GM21381 (cell line): ENCODE data around the gene TMEM92.
"Not testable (repeated sequence)": the region's sequence is repeated elsewhere in the genome, so short reads cannot be mapped to it uniquely, and the experiment has no call there.

ENCODE experiments used
- ATAC-seq: cut with Tn5 transposase; IDR thresholded peaks from one replicate; pipeline ENCODE4 v1.9.1; 2021; ENCODE audit warnings: mild to moderate bottlenecking, moderate library complexity; ENCODE audit not compliant: unreplicated experiment

The TMEM92 gene

GRCh38 chr17:50261051-50261915 is 13.0 kb upstream of the TMEM92 start:
- no peak for ATAC-seq

- ATAC-seq, result no peak
Measured at GRCh38 chr17:50262001-50262794, 12.1 kb upstream of the TMEM92 start.

GRCh38 chr17:50263331-50264262 is 10.7 kb upstream of the TMEM92 start:
- ATAC-seq, result no peak

DNA sequence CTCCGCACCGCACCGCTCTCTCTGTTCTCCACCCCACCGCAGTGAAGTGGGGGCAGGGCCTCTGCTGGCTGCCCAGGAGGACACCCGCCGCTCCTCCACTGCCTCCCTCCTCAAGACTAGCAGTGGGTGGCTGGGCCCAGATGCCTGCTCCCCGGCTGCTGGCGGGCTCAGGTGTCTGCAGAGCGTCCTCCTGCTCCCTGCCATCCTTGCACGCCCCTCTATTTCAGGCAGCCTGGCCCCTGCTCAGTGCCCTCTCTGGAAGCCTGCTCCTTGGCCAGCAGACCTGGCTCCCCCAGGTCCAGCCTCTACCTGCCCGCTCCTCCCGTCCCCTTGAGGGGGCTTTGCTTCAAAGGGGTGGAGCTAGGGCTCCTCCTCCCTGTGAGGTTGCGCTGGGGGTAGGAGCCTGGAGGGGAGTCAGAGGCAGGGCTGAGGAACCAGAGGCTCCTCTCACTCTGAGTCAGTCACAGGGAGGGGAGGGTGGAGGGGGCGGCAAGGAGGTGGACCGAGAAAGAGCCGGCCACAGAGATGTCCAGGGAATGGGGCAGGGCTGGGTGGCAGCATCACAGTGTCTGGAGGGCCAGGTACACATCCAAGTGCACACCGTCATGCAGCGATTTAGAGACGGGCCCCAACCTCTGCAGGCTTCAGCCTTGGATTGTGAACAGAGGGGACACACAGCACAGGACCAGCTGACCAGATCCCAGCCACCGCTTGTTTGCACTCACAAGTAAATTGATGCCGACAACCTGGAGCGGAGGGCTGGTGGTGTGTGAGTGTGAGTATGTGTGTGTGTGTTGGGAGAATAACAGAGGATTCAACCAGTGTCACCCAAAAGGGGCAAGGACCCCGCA is 9.8 kb upstream of the TMEM92 start:
- ATAC-seq, result no peak

DNA sequence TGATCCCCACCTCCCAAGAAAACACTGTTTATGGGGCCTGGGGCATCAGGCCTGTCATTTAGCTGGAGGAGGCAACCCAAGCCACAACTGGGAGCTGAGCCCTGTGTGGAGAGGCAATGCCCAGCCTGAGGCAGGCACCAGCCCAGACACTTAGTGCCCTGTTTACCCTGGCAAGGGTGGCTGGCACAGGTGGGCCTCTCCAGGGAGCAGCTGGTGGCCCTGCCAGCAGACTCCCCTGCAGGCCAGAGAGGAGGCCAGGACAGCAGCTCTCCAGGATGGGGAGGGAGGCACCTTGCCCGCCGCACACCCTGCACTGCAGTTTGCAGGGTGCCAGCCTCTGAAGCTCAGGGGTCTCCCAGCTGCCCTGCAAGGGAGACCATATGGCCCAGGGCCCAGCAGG is 9.1 kb upstream of the TMEM92 start:
- ATAC-seq, result no peak

DNA sequence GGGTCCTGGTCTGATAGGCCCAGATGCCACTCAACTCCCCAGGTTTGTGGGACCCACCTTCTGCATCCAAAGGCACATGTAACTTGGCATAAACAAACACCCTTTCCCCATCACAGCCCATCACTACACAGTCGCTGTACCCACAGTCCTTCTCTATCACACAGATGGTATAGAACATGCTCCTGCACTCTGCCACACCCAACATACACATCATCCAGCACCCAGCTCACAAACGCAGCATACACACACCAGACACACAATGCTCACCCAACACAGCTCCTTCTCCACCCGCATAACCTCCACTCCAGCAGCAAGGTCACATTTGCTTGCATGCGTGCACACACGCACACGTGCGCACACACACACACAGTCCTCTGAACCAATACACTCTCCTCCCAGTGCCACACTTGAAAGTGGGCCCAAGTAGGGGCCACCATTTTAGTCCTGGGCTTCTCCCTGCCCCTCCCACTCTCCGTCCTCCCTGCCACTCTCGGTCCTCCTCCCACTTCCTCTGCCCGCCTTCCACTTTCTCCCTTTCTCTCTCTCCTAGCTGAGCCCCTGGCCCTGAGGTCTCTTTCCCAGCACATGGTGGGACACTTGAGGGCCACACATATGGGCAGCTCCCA is 8.5 kb upstream of the TMEM92 start:
- ATAC-seq, result no peak

DNA sequence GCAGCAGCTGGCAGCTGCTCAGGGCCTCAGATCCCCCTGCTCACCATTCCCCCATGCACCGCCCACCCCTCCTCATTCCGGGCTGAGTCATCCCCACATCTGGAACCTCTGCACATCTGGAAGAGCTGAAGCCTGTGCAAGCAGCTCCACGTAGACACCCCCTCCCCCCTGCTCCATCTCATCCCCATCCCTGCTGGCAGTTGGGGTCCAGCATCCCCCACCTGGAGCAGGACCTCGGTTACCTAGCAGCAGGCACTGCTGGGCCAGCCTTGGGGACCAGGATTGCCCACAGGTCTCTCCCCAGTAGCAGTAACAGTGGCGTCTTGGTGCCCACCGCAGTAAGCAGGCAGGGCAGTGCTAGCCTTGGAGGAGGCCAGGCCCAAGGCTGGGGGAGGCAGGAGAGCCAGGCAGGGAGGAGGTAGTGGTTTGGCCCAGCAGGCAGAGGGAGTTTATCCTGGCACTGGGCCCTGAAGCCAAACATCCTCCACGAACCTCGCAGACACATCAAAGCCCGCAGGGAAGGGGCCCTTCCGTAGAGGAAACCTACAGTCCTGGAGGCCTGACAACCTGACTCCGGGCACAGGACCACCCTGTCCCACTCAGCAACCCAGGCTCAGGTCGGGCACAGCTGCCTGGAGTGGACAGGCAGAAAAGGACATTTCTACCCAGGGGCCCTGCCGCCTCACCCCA is 7.7 kb upstream of the TMEM92 start:
- ATAC-seq, result no peak

DNA sequence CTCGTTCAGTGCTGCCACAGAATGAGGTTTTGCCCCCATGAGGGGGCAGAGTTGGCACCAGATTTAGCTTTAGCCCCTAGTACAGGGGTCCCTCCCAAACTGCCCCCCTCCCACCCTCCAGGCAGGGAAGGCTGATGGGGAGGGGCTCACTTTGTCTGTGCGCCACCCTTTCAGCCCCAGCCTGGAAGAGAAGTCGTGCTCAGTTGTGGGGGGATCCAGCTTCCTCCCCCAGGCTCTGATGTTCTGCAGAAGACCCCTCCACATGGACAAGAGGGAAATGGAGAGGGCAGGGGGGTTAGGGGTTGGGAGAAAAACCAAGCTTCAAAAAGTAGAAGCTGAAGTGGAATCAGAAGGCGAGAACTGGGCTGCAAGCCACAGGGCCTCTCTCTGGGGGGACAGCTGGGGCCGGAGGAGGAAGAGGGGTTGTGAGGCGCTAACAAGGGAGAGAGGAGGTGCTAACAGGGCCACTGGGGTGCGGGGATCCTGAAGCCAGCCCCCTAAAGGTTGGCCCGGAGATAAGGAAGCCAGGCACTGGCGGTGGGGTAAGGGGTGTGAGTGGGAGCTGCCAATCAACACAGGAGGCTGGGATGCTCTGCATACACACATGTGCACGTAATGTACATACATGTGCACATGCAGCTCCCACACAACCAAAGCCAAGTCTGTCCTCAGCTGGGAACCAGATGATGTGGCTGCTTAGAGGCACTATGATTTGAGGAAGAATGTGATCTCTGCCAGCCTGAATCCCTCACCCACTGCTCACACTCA is 7.0 kb upstream of the TMEM92 start:
- ATAC-seq, result no peak

- no peak for ATAC-seq
Measured at GRCh38 chr17:50268026-50268425, 6.2 kb upstream of the TMEM92 start.

DNA sequence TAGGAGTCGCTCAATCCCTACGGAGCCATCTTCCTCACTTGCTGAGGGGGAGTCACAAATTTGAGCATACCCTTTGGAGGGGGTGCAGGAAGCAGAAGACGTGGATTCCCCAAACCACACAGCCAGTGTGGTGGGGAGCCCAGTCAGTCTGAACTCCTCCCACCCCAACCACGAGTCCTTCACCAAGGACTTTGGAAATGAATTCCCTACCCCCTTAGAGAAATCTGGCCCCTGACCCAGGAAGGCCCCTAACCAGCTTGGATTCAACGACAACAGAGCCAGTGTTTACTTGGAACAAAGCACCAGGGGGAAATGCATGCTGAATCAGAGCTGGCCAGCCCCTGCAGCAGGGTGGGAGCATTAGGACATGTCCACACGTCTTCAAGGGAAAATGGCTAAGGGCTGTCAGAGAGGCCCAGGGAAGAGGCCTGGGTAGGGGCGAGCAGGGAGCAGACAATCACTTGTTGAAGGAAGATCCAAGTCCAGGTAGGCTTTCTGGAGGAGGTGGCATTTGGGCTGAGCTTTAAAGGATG is 5.5 kb upstream of the TMEM92 start:
- ATAC-seq, result no peak

DNA sequence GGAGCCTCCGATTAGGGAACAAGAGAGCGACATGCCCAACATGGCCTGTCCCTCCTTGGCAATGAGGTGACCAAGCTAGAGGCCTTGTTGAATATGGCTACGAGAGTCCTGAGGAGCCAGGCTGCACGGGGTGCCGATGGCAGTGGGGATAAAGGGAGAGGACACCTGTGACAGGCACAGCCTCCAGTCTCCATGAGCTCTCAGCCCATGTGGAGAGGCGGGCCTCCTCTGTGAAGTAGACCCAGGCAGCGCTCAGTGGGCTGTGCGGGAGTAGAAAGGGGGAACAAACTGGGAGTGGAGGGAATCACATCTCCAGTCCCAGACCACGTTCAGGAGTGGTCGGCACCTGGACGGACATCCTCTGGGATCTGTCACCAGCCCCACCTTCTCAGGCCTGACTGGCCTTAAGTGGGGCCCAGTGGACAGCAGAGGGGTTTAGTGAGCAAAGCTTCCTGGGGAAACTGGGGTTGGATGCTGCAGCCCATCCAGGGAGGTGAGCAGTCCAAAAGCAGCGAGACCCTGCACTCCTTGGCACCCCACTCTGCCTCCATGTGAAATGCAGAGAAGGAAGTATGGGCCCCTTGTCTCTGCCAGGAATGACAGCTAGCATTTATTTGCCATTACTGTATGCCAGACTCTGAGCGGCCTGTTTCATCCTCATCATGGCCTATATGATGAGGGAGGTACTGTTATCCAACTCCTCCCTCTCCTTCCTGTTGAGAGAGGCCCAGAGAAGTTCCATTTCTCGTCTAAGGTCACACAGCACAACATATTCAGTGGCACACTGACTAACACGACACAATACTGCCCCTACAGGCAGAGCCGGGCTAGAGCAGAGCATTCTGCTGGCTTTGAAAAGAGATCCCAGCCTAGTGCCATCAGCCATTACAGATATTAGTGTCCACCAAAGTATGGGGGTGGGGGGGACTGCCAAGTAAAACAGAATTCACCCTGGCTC is 4.5 kb upstream of the TMEM92 start:
- no peak for ATAC-seq

- no peak for ATAC-seq
Measured at GRCh38 chr17:50270435-50271362, 3.6 kb upstream of the TMEM92 start.

DNA sequence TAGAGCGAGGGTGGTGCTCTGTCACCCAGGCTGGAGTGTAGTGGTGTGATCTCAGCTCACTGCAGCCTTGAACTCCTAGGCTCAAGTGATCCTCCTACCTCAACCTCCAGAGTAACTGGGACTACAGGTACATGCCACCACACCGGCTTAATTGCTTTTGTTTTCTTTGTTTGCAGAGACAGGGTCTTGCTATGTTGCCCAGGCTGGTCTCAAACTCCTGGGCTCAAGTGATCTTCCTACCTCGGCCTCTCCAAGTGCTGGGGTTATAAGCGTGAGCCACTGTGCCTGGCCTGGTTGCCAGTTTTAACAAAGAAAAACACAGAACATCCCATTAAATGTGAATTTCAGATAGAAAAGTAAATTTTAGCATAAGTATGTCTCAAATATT is 2.9 kb upstream of the TMEM92 start:
- ATAC-seq, result not testable (repeated sequence)

DNA sequence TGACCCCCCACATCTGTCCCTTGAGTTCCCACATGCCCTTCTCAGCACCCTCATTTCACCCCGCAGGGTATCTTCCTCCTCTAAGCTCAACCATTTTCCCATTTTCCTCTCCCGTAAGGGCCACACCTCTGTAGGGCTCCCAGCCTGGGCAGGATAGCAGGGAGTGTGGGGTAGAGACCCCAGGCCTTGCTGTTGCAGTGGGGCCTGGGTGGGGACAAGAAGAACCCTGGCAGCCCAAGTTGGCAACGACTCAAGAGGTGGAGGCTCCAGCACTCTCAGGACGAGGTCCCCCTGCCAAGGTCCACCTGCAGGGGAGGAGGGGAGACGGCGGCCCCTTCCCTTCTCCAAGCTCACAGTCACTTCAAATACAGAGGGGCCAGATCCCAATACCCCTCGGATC is 2.0 kb upstream of the TMEM92 start:
- ATAC-seq, result no peak

DNA sequence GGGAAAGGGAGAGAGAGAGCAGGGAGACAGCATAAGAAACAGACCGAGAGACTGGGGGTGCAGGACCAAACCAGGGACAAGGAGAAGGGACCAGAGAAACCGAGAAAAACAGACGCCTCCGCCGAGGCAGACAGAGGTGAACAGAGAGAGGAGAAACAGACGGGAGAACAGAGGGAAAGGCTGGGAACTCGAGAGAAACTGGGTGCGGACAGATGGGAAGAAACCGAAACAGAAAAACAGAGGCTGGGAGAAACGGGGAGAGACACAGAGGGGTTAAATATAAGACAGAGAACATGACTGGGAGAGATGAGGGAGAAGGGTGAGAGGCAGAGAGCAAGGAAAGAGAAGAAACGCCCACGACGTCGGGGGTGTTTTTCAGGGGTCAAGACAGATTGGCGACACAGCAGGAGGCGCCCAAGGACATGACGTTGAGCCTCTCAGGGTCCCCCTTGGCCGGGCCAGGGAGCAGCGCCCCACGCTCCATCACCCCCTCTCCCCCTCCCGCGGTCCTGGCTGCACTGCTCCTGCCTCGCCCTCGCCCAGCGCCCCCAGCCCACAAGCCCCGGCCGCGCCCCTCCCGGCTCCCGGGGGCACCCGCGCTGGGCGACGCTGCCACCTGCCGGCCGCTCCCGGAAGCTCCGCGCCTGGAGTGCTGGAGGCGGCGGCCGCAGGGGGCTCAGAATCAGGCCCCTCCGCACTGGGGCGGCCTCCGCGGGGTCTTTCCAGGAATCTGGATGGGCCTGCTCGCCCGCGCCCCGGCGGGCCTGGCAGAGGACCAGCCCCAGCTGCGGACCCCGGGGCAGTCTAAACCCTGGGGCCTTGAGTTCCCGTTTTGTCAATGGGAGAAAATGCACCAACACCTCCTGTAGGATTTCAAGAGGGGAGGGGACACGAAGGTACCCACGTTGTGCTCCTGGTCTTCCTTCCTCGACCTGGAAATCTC is 1.3 kb upstream of the TMEM92 start:
- ATAC-seq, result no peak
